ENCODE measurements around the gene HACD1.

DNA sequence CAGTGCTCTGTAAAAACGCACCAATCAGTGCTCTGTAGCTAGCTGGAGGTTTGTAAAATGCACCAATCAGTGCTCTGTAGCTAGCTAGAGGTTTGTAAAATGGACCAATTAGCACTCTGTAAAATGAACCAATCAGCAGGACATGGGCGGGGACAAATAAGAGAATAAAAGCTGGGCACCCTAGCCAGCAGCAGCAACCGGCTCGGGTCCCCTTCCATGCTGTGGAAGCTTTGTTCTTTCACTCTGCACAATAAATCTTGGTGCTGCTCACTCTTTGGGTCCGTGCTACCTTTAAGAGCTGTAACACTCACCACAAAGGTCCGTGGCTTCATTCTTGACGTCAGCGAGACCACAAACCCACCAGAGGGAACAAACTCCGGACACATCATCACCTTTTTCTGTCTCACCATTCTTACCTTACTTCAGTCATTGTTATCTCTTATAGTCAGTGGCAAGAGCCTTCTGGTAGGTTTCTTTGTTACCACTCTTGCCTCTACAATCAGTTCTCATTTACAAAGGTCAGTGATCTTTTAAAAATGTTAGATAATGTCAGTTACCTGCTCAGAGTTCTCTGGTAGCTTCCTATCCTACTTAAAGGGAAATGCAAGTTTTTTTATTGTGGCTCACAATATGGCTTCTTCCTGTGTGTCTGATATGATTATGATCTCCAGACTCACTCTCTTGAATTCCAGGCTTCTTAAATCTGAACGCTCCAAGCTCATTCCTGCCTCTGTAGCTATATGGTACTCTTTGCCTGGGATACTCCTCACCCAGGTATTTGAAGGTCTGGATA lies 31.3 kb upstream of the HACD1 start:
- TF ChIP-seq POLR2A (IDR thresholded peaks at IDR 0.05; ENCODE audit: low read depth, low read length) (no peak), POLR2AphosphoS5 (IDR thresholded peaks at IDR 0.05; ENCODE audit: insufficient read depth, low read depth, low read length) (no peak), EZH2 (IDR thresholded peaks at IDR 0.05; ENCODE audit: borderline replicate concordance, low read depth, low read length, severe bottlenecking) (no peak)
- TF ChIP-seq, protein P1, sequence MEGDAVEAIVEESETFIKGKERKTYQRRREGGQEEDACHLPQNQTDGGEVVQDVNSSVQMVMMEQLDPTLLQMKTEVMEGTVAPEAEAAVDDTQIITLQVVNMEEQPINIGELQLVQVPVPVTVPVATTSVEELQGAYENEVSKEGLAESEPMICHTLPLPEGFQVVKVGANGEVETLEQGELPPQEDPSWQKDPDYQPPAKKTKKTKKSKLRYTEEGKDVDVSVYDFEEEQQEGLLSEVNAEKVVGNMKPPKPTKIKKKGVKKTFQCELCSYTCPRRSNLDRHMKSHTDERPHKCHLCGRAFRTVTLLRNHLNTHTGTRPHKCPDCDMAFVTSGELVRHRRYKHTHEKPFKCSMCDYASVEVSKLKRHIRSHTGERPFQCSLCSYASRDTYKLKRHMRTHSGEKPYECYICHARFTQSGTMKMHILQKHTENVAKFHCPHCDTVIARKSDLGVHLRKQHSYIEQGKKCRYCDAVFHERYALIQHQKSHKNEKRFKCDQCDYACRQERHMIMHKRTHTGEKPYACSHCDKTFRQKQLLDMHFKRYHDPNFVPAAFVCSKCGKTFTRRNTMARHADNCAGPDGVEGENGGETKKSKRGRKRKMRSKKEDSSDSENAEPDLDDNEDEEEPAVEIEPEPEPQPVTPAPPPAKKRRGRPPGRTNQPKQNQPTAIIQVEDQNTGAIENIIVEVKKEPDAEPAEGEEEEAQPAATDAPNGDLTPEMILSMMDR (IDR thresholded peaks at IDR 0.05; ENCODE audit: extremely low read depth in 1 of 2, insufficient read depth in 1 of 2, low read depth in 1 of 2, low read length in 2 of 2) = no peak
- TF ChIP-seq, protein P2, sequence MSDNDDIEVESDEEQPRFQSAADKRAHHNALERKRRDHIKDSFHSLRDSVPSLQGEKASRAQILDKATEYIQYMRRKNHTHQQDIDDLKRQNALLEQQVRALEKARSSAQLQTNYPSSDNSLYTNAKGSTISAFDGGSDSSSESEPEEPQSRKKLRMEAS (IDR thresholded peaks at IDR 0.05; ENCODE audit: insufficient read depth, insufficient read length) = no peak

Measured in endothelial cell of umbilical vein (primary cell).